ENCODE data around the gene KLK14. TPM values are rescaled to one million over a fixed set of nuclear protein-coding genes. Genes with fewer than 3 reads are reported as not detected.
A peak's percentile ranks its signal among the peaks of the same experiment; 100 is the strongest.

The KLK14 gene
- total and polyA plus RNA-seq, 2 donors from 2014 or later, result 0.22 TPM; not detected in 1

DNA sequence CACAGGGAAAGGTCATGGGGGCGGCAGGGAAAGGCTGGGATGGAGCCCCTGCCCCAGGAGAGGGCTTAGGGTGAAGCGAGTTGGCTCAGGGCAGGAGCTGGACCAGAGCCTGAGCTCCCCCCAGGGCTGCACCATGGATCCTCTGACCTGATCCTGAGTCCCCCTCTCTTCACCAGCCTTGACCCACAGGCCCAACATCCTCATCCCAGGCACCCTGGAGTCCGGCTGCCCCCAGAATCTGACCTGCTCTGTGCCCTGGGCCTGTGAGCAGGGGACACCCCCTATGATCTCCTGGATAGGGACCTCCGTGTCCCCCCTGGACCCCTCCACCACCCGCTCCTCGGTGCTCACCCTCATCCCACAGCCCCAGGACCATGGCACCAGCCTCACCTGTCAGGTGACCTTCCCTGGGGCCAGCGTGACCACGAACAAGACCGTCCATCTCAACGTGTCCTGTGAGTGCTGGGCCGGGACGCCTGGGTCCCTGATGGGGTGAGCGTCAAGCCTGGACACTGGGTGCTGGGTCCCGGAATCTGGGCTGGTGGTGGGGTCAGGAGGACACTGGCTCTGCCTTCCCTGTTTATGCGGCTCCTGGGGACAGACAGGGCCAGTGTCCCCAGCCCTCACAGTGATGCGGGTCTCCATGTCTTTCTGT is 42.9 kb upstream of the KLK14 start:
- DNase-seq, result no peak
- no peak overlapping the region for H3K27ac ChIP-seq (ENCODE audit: low read depth in 2 of 2, low read length in 2 of 2)
- no peaks in the 10 kb centered on the region for H3K27me3 ChIP-seq (ENCODE audit: control insufficient read depth, insufficient read depth, low read length)
- no peaks in the 10 kb centered on the region for H3K9me3 ChIP-seq (ENCODE audit: control insufficient read depth in 2 of 3, insufficient read depth in 1 of 3, low read length in 3 of 3)
- no peak overlapping the region for H3K4me3 ChIP-seq (ENCODE audit: low read length in 3 of 3)
- H3K9ac ChIP-seq (ENCODE audit: low read length in 3 of 3), result no peak overlapping the region
- no peak for FAIRE-seq
- peaks cover 0 to 9% (median 0%) of the 10 kb centered on the region in 3 donors for H3K4me1 ChIP-seq (ENCODE audit: control insufficient read depth in 2 of 3, insufficient read depth in 2 of 3, low read depth in 1 of 3, low read length in 3 of 3)
- intact Hi-C loops (cut with DNase I), result no loop called here
- H3K36me3 ChIP-seq (ENCODE audit: control insufficient read depth in 2 of 3, insufficient read depth in 3 of 3, low read length in 3 of 3), result no peaks in the 10 kb centered on the region
- TF ChIP-seq, protein P1, sequence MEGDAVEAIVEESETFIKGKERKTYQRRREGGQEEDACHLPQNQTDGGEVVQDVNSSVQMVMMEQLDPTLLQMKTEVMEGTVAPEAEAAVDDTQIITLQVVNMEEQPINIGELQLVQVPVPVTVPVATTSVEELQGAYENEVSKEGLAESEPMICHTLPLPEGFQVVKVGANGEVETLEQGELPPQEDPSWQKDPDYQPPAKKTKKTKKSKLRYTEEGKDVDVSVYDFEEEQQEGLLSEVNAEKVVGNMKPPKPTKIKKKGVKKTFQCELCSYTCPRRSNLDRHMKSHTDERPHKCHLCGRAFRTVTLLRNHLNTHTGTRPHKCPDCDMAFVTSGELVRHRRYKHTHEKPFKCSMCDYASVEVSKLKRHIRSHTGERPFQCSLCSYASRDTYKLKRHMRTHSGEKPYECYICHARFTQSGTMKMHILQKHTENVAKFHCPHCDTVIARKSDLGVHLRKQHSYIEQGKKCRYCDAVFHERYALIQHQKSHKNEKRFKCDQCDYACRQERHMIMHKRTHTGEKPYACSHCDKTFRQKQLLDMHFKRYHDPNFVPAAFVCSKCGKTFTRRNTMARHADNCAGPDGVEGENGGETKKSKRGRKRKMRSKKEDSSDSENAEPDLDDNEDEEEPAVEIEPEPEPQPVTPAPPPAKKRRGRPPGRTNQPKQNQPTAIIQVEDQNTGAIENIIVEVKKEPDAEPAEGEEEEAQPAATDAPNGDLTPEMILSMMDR (IDR thresholded peaks at IDR 0.05; ENCODE audit: borderline replicate concordance, extremely low read depth, insufficient read depth), result no peak

DNA sequence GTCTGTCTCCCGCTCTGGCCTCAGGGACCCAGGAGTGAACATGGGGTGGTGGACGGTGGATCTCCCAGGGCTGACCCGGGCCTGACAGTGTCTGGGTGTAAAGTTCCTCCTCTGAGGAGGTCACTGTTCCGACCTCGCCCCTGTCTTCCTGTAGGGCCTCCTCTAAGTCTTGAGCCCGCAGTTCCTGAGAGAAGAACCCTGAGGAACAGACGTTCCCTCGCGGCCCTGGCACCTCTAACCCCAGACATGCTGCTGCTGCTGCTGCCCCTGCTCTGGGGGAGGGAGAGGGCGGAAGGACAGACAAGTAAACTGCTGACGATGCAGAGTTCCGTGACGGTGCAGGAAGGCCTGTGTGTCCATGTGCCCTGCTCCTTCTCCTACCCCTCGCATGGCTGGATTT is 42.0 kb upstream of the KLK14 start, which contains the start of gene SIGLEC9:
SIGLEC9 (plus strand) TSS at position 178 of the 400 bp plus-strand sequence; CDS start at position 247, 69 bp downstream.
- peak in 2 of 5 donors; percentile 31 to 47 for DNase-seq
- TF ChIP-seq, protein P1 (IDR thresholded peaks at IDR 0.05; ENCODE audit: borderline replicate concordance, extremely low read depth, insufficient read depth), result no peak

DNA sequence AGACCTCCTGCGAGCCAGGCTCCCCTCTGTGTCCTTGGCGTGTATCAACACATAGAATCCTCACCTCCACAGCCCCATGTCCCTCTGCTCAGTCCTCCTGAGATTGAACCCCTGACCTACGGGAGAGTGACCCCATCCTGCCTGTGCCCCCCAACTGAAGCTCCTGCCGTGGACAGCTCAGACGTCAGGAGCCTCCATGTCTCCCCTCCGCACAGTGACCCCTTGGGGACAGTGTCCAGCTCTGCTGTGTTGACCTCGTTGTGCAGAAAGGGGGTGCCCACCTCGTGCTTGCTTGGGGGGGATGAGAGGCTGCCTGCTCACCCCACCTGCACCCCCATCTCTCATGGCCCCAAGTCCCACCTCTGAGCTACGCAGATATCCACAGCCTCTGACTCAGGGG is 41.5 kb upstream of the KLK14 start:
- no peak for DNase-seq
- TF ChIP-seq, protein P1 (IDR thresholded peaks at IDR 0.05; ENCODE audit: borderline replicate concordance, extremely low read depth, insufficient read depth), result no peak
- no peak overlapping the region for H3K4me3 ChIP-seq (ENCODE audit: low read length in 3 of 3)
- FAIRE-seq, result no peak
- peaks cover 0 to 9% (median 0%) of the 10 kb centered on the region in 3 donors for H3K4me1 ChIP-seq (ENCODE audit: control insufficient read depth in 2 of 3, insufficient read depth in 2 of 3, low read depth in 1 of 3, low read length in 3 of 3)
- no peaks in the 10 kb centered on the region for H3K9me3 ChIP-seq (ENCODE audit: control insufficient read depth in 2 of 3, insufficient read depth in 1 of 3, low read length in 3 of 3)
- intact Hi-C loops (cut with DNase I), result no loop called here
- no peaks in the 10 kb centered on the region for H3K36me3 ChIP-seq (ENCODE audit: control insufficient read depth in 2 of 3, insufficient read depth in 3 of 3, low read length in 3 of 3)
- H3K9ac ChIP-seq (ENCODE audit: low read length in 3 of 3), result no peak overlapping the region
- no peaks in the 10 kb centered on the region for H3K27me3 ChIP-seq (ENCODE audit: control insufficient read depth, insufficient read depth, low read length)
- H3K27ac ChIP-seq (ENCODE audit: low read depth in 2 of 2, low read length in 2 of 2), result peak overlapping the region in 1 of 2 donors; percentile 9

More for the DNA sequence above, 42.0 kb upstream of the KLK14 start, which contains the start of gene SIGLEC9:
- intact Hi-C loops (cut with DNase I), result no loop called here
- Histone ChIP-seq H3K9me3 (ENCODE audit: control insufficient read depth in 2 of 3, insufficient read depth in 1 of 3, low read length in 3 of 3) (no peaks in the 10 kb centered on the region), H3K27ac (ENCODE audit: low read depth in 2 of 2, low read length in 2 of 2) (peak within 1 kb of the TSS in 1 of 2 donors; percentile 9), H3K4me1 (ENCODE audit: control insufficient read depth in 2 of 3, insufficient read depth in 2 of 3, low read depth in 1 of 3, low read length in 3 of 3) (peaks cover 0 to 9% (median 0%) of the 10 kb centered on the region in 3 donors), H3K36me3 (ENCODE audit: control insufficient read depth in 2 of 3, insufficient read depth in 3 of 3, low read length in 3 of 3) (no peaks in the 10 kb centered on the region), H3K4me3 (ENCODE audit: low read length in 3 of 3) (no peak within 1 kb of the TSS), H3K27me3 (ENCODE audit: control insufficient read depth, insufficient read depth, low read length) (no peaks in the 10 kb centered on the region), H3K9ac (ENCODE audit: low read length in 3 of 3) (no peak within 1 kb of the TSS)
- no peak for FAIRE-seq
